Spinal cord (tissue), 10 donors: ENCODE data around the gene MRPL28. TPM values are rescaled to one million over a fixed set of nuclear protein-coding genes. Genes with fewer than 3 reads are reported as not detected.
A peak's percentile ranks its signal among the peaks of the same experiment; 100 is the strongest.
"Not testable (repeated sequence)": the region's sequence is repeated elsewhere in the genome, so short reads cannot be mapped to it uniquely, and the experiment has no call there.

ENCODE experiments used
- DNase-seq, 6 donors: peaks; one replicate each; pipeline versions ENCODE4 v3.0.0 to v3.0.0-alpha.2; 2013 to 2015; ENCODE audit warnings: low spot score in 6 of 6, low read depth in 4 of 6
- H3K27ac ChIP-seq: one replicate; pipeline ENCODE4 v1.5.1; 2013; ENCODE audit warnings: low read depth, low read length, control low read depth
- H3K27me3 ChIP-seq: one replicate; pipeline ENCODE4 v1.6.1; 2013; ENCODE audit warnings: low read length; ENCODE audit not compliant: control insufficient read depth, insufficient read depth
- H3K36me3 ChIP-seq: one replicate; pipeline ENCODE4 v1.6.1; 2013; ENCODE audit warnings: low read length; ENCODE audit not compliant: control insufficient read depth, insufficient read depth
- H3K4me1 ChIP-seq: one replicate; pipeline ENCODE4 v1.6.1; 2013; ENCODE audit warnings: low read length; ENCODE audit not compliant: control insufficient read depth, insufficient read depth
- H3K4me3 ChIP-seq: one replicate; pipeline ENCODE4 v1.5.1; 2013; ENCODE audit warnings: low read depth, low read length, control low read depth
- H3K9me3 ChIP-seq: one replicate; pipeline ENCODE4 v1.6.1; 2013; ENCODE audit warnings: low read length; ENCODE audit not compliant: control insufficient read depth, insufficient read depth
- WGBS: methylation state at CpG from one replicate; pipeline ENCODE4 v1.1.5; 2013; ENCODE audit warnings: missing lambda C conversion rate; ENCODE audit not compliant: insufficient coverage; 5-methylcytosine and 5-hydroxymethylcytosine counted together
- polyA plus RNA-seq, 2 donors: library from polyadenylated mRNA; unstranded; fragments of 120-200 nt; gene quantifications; one replicate each; pipeline ENCODE4 v1.2.1, GENCODE V29; 2013; ENCODE audit not compliant: insufficient read length in 2 of 2
- total RNA-seq, 2 donors: library from RNA; depleted of rRNA in 1 of 2; stranded (reverse); fragments of 120-200 nt in 1 of 2; fragments of >200 nt in 1 of 2; gene quantifications; one replicate each; pipeline versions ENCODE4 v1.2.3 to v1.2.4, GENCODE V29; 2013 to 2014
- donor health status: healthy.

Gene MRPL28
- total and polyA plus RNA-seq, 4 donors = 43.4 to 114 (median 93.1) TPM

DNA sequence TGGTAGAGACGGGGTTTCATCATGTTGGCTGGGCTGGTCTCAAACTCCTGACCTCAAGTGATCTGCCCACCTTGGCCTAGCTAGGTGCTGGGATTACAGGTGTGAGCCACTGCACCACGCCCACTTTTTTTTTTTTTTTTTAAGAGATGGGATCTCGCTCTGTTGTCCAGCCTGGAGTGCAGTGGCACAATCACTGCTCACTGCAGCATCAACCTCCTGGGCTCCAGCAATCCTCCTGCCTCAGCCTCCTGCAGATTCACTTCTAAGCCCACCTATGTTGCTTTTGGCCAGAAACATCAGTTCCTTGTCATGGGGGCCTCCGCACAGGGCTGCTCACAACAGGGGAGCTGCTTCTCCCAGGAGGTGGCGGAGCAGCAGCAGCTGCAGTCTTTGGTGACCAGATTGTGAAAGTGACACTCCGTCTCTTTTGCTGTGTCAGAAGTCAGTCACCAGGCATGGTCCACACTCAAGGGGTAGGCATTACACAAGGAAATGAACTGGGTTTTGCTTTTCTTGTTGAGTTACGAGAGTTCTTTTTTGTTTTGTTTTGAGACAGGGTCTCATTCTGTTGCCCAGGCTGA, 22.2 kb upstream of the MRPL28 start:
- peaks cover 4% of the 10 kb centered on the region for H3K36me3 ChIP-seq
- no peak for DNase-seq
- WGBS = 88% methylated on average over 5 of the region's 7 CpGs
- H3K4me1 ChIP-seq = peaks cover 28% of the 10 kb centered on the region
- no peaks in the 10 kb centered on the region for H3K27me3 ChIP-seq
- no peaks in the 10 kb centered on the region for H3K9me3 ChIP-seq
- H3K4me3 ChIP-seq = no peak overlapping the region
- H3K27ac ChIP-seq = no peak overlapping the region

DNA sequence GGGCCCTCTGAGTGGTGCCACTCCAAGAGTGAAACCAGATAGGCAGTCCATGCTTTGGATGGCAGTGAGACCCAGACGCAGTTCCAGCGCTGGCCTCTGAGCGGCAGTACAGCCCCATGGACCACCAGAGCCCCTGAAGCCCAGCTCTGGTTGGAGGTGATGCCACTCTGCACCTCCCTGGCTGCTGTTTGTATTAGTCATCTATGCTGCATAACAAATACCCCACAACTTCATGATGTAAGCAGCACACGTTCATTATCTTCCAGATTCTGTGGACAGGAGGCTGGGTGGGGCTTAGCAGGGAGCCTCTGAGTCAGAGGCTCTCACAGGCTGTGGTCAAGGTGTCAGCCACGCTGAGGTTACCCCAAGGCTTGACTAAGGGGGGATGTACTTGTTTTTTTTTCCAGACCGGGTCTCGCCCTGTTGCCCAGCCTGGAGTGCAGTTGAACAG, 21.6 kb upstream of the MRPL28 start:
- 35% methylated on average over 3 of the region's 7 CpGs for WGBS
- H3K27me3 ChIP-seq = no peaks in the 10 kb centered on the region
- peaks cover 34% of the 10 kb centered on the region for H3K4me1 ChIP-seq
- H3K27ac ChIP-seq = no peak overlapping the region
- no peaks in the 10 kb centered on the region for H3K9me3 ChIP-seq
- H3K36me3 ChIP-seq = peaks cover 4% of the 10 kb centered on the region
- DNase-seq = peak in 2 of 6 donors; percentile 52 to 66
- H3K4me3 ChIP-seq = no peak overlapping the region

DNA sequence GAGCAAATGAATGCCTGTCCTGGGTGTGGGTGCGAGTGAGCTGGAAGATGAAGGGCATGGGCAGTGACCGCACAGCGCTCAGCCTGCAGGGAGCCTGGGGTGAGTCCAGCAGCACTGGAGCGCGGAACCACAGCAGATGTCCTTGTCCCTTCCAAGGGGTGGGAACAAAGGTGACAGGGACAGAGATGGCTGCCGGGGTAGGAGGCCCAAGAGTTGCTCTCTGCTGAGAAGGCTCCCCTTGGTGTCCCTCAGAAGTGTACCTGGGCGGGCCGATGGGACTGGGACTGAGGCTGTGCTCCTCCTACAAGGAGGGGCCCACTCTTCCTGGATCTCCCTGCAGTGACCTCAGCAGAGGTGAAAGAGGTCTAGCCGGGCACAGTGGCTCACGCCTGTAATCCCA, 19.0 kb upstream of the MRPL28 start:
- DNase-seq = no peak
- Histone ChIP-seq H3K4me3 (no peak overlapping the region), H3K4me1 (peaks cover 33% of the 10 kb centered on the region), H3K27ac (no peak overlapping the region), H3K9me3 (no peaks in the 10 kb centered on the region), H3K36me3 (peaks cover 5% of the 10 kb centered on the region), H3K27me3 (no peaks in the 10 kb centered on the region)
- WGBS = 87% methylated on average over 10 of the region's 10 CpGs

DNA sequence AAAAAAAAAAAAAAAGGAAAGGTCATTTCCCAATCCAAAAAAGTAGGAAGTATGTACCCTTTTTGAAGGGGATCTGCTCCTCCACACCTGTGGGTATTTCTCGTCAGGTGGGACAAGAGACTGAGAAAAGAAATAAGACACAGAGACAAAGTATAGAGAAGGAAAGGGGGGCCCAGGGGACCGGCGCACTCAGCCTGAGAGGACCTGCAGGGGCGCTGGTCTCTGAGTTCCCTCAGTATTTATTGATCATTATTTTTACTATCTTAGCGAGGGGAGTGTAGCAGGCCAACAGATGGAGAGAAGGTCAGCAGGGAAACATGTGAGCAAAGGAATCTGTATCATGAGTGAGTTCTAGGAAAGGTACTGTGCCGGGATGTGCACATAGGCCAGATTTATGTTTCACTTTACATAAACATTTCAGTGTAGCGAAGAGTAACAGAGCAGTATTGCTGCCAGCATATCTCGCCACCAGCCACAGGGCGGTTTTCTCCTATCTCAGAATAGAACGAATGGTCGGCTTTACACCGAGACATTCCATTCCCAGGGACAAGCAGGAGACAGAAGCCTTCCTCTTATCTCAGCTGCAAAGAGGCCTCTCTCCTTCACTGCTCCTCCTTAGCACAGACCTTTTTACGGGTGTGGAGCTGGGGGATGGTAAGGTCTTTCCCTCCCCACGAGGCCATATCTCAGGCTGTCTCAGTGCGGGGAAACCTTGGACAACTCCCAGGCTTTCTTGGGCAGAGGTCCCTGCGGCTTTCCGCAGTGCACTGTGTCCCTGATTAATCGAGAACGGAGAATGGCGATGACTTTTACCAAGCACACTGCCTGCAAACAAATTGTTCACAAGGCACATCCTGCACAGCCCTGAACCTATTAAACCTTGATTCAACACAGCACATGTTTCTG, 17.7 kb upstream of the MRPL28 start:
- peaks cover 46% of the 10 kb centered on the region for H3K4me1 ChIP-seq
- peaks cover 13% of the 10 kb centered on the region for H3K36me3 ChIP-seq
- peak in 2 of 6 donors; percentile 44 to 74 for DNase-seq
- not testable (repeated sequence) for H3K4me3 ChIP-seq, H3K9me3 ChIP-seq, H3K27me3 ChIP-seq
- WGBS = 23% methylated on average over 9 of the region's 20 CpGs
- peak overlapping the region; percentile 40 for H3K27ac ChIP-seq

DNA sequence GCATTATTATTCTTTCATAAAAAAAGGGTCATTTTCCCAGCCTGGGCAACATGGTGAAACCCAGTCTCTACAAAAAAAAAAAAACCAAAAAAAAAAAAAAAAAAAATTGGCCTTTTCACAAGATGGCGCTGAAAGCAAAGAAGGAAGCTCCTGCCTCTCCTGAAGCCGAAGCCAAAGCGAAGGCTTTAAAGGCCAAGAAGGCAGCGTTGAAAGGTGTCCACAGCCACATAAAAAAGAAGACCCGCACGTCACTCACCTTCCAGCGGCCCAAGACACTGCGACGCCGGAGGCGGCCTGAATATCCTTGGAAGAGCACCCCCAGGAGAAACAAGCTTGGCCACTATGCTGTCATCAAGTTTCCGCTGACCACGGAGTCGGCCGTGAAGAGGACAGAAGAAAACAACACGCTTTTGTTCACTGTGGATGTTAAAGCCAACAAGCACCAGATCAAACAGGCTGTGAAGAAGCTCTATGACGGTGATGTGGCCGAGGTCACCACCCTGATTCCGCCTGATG, 16.4 kb upstream of the MRPL28 start:
- Histone ChIP-seq H3K4me1 (peaks cover 54% of the 10 kb centered on the region), H3K27ac (no peak overlapping the region), H3K9me3 (no peaks in the 10 kb centered on the region), H3K4me3 (no peak overlapping the region), H3K27me3 (no peaks in the 10 kb centered on the region), H3K36me3 (peaks cover 9% of the 10 kb centered on the region)
- 47% methylated on average over 16 of the region's 19 CpGs for WGBS
- DNase-seq = peak in 2 of 6 donors; percentile 49 to 59

DNA sequence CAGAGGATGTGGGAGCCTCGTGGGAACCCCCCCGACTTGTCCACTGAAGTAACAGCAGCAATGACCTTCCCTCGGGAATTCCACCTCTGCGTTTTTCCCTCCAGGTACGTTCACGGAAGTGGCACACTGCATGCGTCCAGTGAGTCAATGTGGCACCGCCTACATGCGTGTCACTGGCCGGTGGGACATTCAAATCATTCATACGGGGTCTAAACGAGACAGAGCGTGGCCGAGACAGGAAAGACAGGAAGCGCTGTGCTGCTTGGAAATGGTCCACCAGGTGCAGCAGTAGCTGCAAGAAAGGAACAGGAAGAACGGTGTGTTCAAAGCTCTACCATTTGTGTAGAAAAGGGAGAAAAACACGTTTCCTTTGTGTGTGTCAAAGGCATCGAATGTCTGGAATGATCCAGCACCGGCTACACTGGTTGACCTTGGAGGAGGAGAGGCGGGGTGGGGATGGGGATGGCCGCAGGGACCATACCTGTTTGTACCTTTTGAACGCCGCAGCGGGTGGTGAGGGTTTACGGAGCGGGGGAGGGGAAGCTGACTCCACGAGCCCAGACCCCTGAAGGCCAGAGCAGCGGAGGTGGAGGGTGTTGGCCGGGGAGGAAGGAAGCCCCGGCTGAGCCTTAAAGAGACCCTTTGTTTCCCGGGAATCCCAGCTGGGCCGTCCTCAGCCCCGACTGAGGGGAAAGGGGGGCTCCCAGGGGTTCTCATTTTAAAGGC, 13.2 kb upstream of the MRPL28 start:
- no peaks in the 10 kb centered on the region for H3K9me3 ChIP-seq
- peaks cover 26% of the 10 kb centered on the region for H3K36me3 ChIP-seq
- peak overlapping the region; percentile 69 for H3K27ac ChIP-seq
- DNase-seq = peak in 2 of 6 donors; percentile 47 to 68
- H3K27me3 ChIP-seq = no peaks in the 10 kb centered on the region
- H3K4me3 ChIP-seq = peak overlapping the region; percentile 48
- H3K4me1 ChIP-seq = peaks cover 73% of the 10 kb centered on the region
- WGBS = 23% methylated on average over 33 of the region's 33 CpGs

DNA sequence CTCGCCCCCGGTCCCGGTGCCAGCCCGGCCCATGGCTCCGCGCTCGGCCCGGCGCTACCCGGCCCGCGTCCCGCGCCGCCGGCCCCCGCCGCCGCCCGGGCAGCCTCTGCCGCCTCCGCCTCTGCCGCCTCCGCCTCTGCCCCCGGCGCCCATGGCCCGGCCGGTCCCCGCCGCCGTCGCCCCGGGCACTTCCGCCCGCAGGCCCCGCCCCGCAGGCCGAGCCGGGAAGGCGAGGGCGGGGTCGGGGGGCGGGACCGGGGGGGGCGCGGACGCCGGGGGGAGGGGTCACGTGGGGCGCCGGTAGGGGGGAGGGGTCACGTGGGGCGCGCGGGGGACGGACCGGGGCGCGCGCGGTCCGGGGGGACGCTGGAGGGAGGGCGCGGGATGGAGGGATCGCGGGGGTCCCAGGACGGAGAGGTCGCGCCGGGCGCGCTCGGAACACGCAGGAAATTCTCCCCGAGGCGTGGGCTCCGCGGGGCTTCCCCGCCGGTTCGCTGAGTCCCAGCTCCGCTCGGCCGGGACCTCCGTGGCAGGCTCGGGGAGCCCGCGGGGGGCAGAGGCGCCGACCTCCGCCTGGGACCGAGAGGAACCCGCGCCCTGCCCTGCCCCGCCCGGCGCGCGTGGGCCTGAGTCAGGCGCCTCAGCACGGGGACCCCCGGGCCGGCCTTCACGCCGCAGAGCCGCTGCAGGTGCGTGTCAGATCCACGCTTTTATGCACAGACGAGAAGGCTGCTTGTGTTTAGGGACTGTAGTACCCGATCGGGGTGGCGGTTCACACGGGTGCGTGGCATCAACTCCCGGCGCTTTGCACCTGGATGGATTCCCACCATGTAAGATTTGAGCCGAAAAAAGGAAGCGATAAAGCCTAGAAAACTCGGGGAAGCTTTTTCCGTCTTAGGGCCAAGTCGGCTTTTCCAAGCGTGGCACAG, 11.7 kb upstream of the MRPL28 start, which contains the start of gene PGAP6:
TSS of gene PGAP6 (minus strand) at position 190 of the 929 bp plus-strand sequence. CDS start at position 33, 157 bp downstream.
- Histone ChIP-seq H3K36me3 (peaks cover 36% of the 10 kb centered on the region), H3K27ac (peak within 1 kb of the TSS; percentile 33), H3K4me1 (peaks cover 62% of the 10 kb centered on the region), H3K27me3 (no peaks in the 10 kb centered on the region), H3K4me3 (peak within 1 kb of the TSS; percentile 58), H3K9me3 (no peaks in the 10 kb centered on the region)
- DNase-seq = peak in 2 of 6 donors; percentile 76 to 83
- under 1% methylated on average over 100 of the region's 123 CpGs for WGBS

DNA sequence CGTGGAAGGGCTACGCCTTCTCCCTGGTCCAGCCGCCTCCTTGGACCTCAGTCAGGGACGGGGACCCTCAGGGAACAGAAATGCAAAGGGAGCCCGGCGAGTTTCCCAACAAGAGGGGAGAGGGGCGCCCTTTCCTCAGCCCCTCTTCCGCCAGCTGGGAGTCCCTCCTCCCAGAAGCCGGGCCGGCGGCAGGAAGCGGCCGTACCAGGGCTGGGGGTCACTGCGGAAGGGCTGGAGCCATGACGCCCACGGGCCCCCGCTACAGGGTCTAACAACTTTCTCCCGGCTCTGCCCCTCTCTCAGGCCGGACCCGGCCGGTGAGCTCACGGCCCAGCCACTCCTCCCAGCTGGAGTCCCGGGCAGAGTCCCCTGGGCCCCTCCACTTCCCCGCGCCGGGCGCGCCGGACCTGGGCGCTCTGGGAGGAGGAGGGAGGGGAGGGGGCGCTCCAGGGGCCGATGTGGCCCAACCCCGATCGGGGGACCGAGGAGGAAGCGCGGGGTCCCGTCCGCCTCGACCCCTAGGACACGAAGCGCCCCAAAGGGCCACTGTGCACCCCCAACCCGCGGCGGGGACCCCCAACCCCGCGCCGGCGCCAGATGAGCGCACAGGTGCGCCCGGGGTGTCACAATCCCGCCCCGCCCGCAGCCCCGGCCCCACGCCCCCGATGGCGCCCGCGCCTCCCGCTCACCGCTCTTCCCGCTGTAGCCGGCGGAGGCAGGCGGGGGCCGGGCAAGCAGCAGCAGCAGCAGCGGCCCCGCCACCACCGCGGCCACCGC, 10.9 kb upstream of the MRPL28 start:
- WGBS = under 1% methylated on average over 66 of the region's 73 CpGs
- peak overlapping the region; percentile 58 for H3K4me3 ChIP-seq
- no peak overlapping the region for H3K27ac ChIP-seq
- H3K4me1 ChIP-seq = peaks cover 54% of the 10 kb centered on the region
- peak in 1 of 6 donors; percentile 34 for DNase-seq
- no peaks in the 10 kb centered on the region for H3K27me3 ChIP-seq
- peaks cover 44% of the 10 kb centered on the region for H3K36me3 ChIP-seq
- no peaks in the 10 kb centered on the region for H3K9me3 ChIP-seq
